ENCODE results near the gene PRDM4. TPM values are rescaled to one million over a fixed set of nuclear protein-coding genes. Genes with fewer than 3 reads are reported as not detected.

The PRDM4 gene
- total and polyA plus RNA-seq, 2 of the 13 experiments (the other 11 are each of a cell fraction or from before 2014, with no cell fraction given): 9.9 to 15.3 TPM

DNA sequence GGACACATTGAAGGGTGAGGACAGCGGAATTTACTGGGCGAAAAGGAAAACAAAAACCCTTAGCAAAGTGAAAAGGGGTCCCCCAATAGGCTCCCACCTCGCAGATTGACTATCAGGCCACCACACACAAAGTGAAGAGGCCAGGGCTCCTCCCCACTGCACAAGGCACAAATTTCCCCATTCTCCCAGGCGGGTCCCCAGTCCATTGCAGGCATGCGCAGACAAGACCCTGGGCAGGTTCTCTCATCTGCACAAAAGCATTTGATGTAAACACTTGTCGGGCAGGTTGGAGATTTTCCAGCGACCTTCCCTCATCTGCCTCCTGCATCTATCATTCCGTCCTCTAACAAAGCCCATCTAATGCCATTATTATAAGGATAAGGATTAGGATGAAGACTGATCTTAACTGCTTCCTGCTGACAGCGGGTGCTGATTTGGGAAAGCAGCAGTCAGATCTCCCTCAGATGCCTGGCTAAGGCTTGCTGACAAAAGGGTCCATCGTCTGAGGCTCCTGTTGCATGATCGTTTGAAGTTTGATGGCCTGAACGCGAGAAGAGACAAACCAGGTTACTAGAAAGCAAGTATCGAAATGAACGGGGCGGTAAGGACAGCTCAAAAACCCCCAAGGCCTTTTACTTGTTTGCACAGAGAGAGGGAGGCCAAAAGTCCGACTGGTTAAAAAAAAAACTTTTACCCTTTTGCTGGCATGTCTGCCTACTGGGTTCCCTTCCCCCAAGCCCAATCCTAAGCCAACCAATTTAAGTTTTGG is 27.9 kb upstream of the PRDM4 start (continued):
- no peak for TF ChIP-seq ZSCAN9 (CRISPR knock-in tag; IDR thresholded peaks at IDR 0.05; ENCODE audit: borderline replicate concordance)
- 0 out of 2 replicates have a peak, but pooled peaks have one; percentile 3 for TF ChIP-seq MED1 (CRISPR knock-in tag; IDR thresholded peaks at IDR 0.05)
- no peak for TF ChIP-seq ARNTL (CRISPR knock-in tag; IDR thresholded peaks at IDR 0.05)
- no peak for TF ChIP-seq TBP (CRISPR knock-in tag; IDR thresholded peaks at IDR 0.05)
- 0 out of 2 replicates have a peak, but pooled peaks have one; percentile 11 for TF ChIP-seq SAP130 (CRISPR knock-in tag; IDR thresholded peaks at IDR 0.05; ENCODE audit: low read depth)
- TF ChIP-seq ZNF878 (CRISPR knock-in tag; IDR thresholded peaks at IDR 0.05): no peak
- TF ChIP-seq TAF15 (IDR thresholded peaks at IDR 0.05; ENCODE audit: low read depth, low read length, poor library complexity, severe bottlenecking): no peak
- TF ChIP-seq, protein P1, sequence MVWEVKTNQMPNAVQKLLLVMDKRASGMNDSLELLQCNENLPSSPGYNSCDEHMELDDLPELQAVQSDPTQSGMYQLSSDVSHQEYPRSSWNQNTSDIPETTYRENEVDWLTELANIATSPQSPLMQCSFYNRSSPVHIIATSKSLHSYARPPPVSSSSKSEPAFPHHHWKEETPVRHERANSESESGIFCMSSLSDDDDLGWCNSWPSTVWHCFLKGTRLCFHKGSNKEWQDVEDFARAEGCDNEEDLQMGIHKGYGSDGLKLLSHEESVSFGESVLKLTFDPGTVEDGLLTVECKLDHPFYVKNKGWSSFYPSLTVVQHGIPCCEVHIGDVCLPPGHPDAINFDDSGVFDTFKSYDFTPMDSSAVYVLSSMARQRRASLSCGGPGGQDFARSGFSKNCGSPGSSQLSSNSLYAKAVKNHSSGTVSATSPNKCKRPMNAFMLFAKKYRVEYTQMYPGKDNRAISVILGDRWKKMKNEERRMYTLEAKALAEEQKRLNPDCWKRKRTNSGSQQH (CRISPR knock-in tag; IDR thresholded peaks at IDR 0.05; ENCODE audit: low read depth): no peak
- 0 out of 2 replicates have a peak, but pooled peaks have one; percentile 38 for TF ChIP-seq ZNF710 (CRISPR knock-in tag; IDR thresholded peaks at IDR 0.05; ENCODE audit: borderline replicate concordance)
- TF ChIP-seq HES4 (CRISPR knock-in tag; IDR thresholded peaks at IDR 0.05; ENCODE audit: borderline replicate concordance): no peak
- no peak for TF ChIP-seq ZNF766 (CRISPR knock-in tag; IDR thresholded peaks at IDR 0.05; ENCODE audit: borderline replicate concordance)
- no peak for TF ChIP-seq ZNF207 (IDR thresholded peaks at IDR 0.05; ENCODE audit: borderline replicate concordance)
- no peak for TF ChIP-seq MYPOP (CRISPR knock-in tag; IDR thresholded peaks at IDR 0.05)
- 0 out of 2 replicates have a peak, but pooled peaks have one; percentile 30 for TF ChIP-seq GATAD2A (CRISPR knock-in tag; IDR thresholded peaks at IDR 0.05)
- no peak for TF ChIP-seq ONECUT2 (CRISPR knock-in tag; IDR thresholded peaks at IDR 0.05)
- TF ChIP-seq MIER2 (CRISPR knock-in tag; IDR thresholded peaks at IDR 0.05): no peak
- no peak for TF ChIP-seq PCBP1 (IDR thresholded peaks at IDR 0.05; ENCODE audit: borderline replicate concordance, low read depth, low read length)
- TF ChIP-seq, protein P2, sequence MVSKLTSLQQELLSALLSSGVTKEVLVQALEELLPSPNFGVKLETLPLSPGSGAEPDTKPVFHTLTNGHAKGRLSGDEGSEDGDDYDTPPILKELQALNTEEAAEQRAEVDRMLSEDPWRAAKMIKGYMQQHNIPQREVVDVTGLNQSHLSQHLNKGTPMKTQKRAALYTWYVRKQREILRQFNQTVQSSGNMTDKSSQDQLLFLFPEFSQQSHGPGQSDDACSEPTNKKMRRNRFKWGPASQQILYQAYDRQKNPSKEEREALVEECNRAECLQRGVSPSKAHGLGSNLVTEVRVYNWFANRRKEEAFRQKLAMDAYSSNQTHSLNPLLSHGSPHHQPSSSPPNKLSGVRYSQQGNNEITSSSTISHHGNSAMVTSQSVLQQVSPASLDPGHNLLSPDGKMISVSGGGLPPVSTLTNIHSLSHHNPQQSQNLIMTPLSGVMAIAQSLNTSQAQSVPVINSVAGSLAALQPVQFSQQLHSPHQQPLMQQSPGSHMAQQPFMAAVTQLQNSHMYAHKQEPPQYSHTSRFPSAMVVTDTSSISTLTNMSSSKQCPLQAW (CRISPR knock-in tag; IDR thresholded peaks at IDR 0.05): no peak
- no peak for TF ChIP-seq GABPB1 (CRISPR knock-in tag; IDR thresholded peaks at IDR 0.05)
- TF ChIP-seq ZC3H13 (CRISPR knock-in tag; IDR thresholded peaks at IDR 0.05): no peak
- no peak for TF ChIP-seq ZUFSP (CRISPR knock-in tag; IDR thresholded peaks at IDR 0.05; ENCODE audit: borderline replicate concordance)
- TF ChIP-seq SP2 (CRISPR knock-in tag; IDR thresholded peaks at IDR 0.05): no peak
